Measurements from ENCODE around the gene PNPLA6. TPM values are rescaled to one million over a fixed set of nuclear protein-coding genes. Genes with fewer than 3 reads are reported as not detected.
A peak's percentile ranks its signal among the peaks of the same experiment; 100 is the strongest.

The PNPLA6 gene
- polyA plus RNA-seq, 1 of the 3 experiments (the other 2 are of a cell fraction), result 90.5 TPM

- no peak overlapping the region for H3K4me2 ChIP-seq
- ChIA-PET POLR2A (no interaction called here), CTCF (interaction anchor here (1.5 to 1.6 kb wide), 2 partner anchors 32 to 79 kb away, joined by 3 read pairs; no protein-coding TSS in a partner anchor)
- no peaks in the 10 kb centered on the region for H3K27me3 ChIP-seq (ENCODE audit: insufficient read depth)
- H3K27ac ChIP-seq (ENCODE audit: low read depth in 2 of 2, low read length in 1 of 2), result peak overlapping the region in 1 of 2 experiments; percentile 78; a peak in 2 of 4 replicates
- H2AFZ ChIP-seq (ENCODE audit: low read depth), result peak overlapping the region; percentile 100
- no peaks in the 10 kb centered on the region for H3F3A ChIP-seq (replicated peaks; ENCODE audit: insufficient read depth)
- TF ChIP-seq USF2 (IDR thresholded peaks at IDR 0.05; ENCODE audit: borderline replicate concordance, low read depth, low read length) (no peak), REST (IDR thresholded peaks at IDR 0.05; ENCODE audit: low read depth, low read length) (no peak), NFIC (IDR thresholded peaks at IDR 0.05; ENCODE audit: borderline replicate concordance) (no peak), TAF1 (IDR thresholded peaks at IDR 0.05; ENCODE audit: borderline replicate concordance, low read depth, low read length) (no peak), FOXJ3 (CRISPR knock-in tag; IDR thresholded peaks at IDR 0.05) (no peak), FOSL2 (IDR thresholded peaks at IDR 0.05; ENCODE audit: borderline replicate concordance, low read depth) (no peak), SMC3 (IDR thresholded peaks at IDR 0.05; ENCODE audit: low read depth, low read length) (no peak), MEF2A (IDR thresholded peaks at IDR 0.05; ENCODE audit: borderline replicate concordance, low read depth) (no peak), EZH2phosphoT487 (IDR thresholded peaks at IDR 0.05; ENCODE audit: borderline replicate concordance, low read depth) (no peak), ZBTB33 (IDR thresholded peaks at IDR 0.05; ENCODE audit: borderline replicate concordance, low read depth) (no peak)
- no peaks in the 10 kb centered on the region for H4K20me1 ChIP-seq (ENCODE audit: insufficient read depth)
- H3K9me2 ChIP-seq, result no peaks in the 10 kb centered on the region
- no peak overlapping the region for H3K9ac ChIP-seq
- WGBS (ENCODE audit: low lambda C conversion rate), result 84% methylated on average over 11 of the region's 11 CpGs
- no peak overlapping the region for H3K4me3 ChIP-seq (ENCODE audit: low read depth in 2 of 2, low read length in 1 of 2)
- H3K79me2 ChIP-seq (ENCODE audit: insufficient read depth), result no peaks in the 10 kb centered on the region
- DNase-seq, result no peak
- H3K36me3 ChIP-seq (replicated peaks in 1 of 2; ENCODE audit: control insufficient read depth in 1 of 2, insufficient read depth in 2 of 2, low read length in 1 of 2), result no peaks in the 10 kb centered on the region
- H3K4me1 ChIP-seq (ENCODE audit: control insufficient read depth in 1 of 2, insufficient read depth in 2 of 2, low read depth in 1 of 2, low read length in 1 of 2), result peaks cover 4 to 17% of the 10 kb centered on the region in 2 experiments; a peak in 2 of 4 replicates
- H3K9me3 ChIP-seq, result no peaks in the 10 kb centered on the region
These were observed 45.9 kb upstream of the PNPLA6 start for GRCh38 chr19:7489609-7490044.
